Smooth muscle cell (in vitro differentiated cells): ENCODE measurements around the gene TPP2. TPM values are rescaled to one million over a fixed set of nuclear protein-coding genes. Genes with fewer than 3 reads are reported as not detected.

Experiments
- DNase-seq: peaks from one replicate; lab custom pipeline; 2025; ENCODE audit not compliant: unreplicated experiment; lab: John Stamatoyannopoulos, UW
- H2AFZ ChIP-seq: fragments of 200-600 bp; sonication (generic); 2 replicates; pipeline ENCODE4 v1.6.0; 2016; ENCODE audit warnings: antibody characterized with exemption, low read depth, mild to moderate bottlenecking
- H3F3A ChIP-seq: fragments of 200-600 bp; sonication (generic); 2 replicates; pipeline ENCODE4 v1.6.0; 2017; ENCODE audit warnings: antibody characterized with exemption, low read depth
- H3K27ac ChIP-seq: fragments of 200-600 bp; sonication (generic); 2 replicates; pipeline ENCODE4 v1.5.1; 2016; ENCODE audit warnings: low read depth, mild to moderate bottlenecking
- H3K27me3 ChIP-seq: fragments of 200-600 bp; sonication (generic); 2 replicates; pipeline ENCODE4 v1.6.1; 2016; ENCODE audit warnings: low read depth, mild to moderate bottlenecking
- H3K36me3 ChIP-seq: fragments of 200-600 bp; sonication (generic); 2 replicates; pipeline ENCODE4 v1.5.1; 2016; ENCODE audit warnings: low read depth
- H3K4me1 ChIP-seq: fragments of 200-600 bp; sonication (generic); 2 replicates; pipeline ENCODE4 v1.5.1; 2016; ENCODE audit warnings: low read depth
- H3K4me2 ChIP-seq: fragments of 200-600 bp; sonication (generic); 2 replicates; pipeline ENCODE4 v1.6.0; 2016; ENCODE audit warnings: mild to moderate bottlenecking
- H3K4me3 ChIP-seq: fragments of 200-600 bp; sonication (generic); 2 replicates; pipeline ENCODE4 v1.5.1; 2016; ENCODE audit warnings: mild to moderate bottlenecking
- H3K79me2 ChIP-seq: fragments of 200-600 bp; sonication (generic); 2 replicates; pipeline ENCODE4 v1.6.0; 2016; ENCODE audit warnings: low read depth, mild to moderate bottlenecking
- H3K9ac ChIP-seq: fragments of 200-600 bp; sonication (generic); 2 replicates; pipeline ENCODE4 v1.6.0; 2016; ENCODE audit warnings: low read depth
- H3K9me3 ChIP-seq: fragments of 200-600 bp; sonication (generic); replicated peaks from 2 replicates; pipeline ENCODE4 v1.5.1; 2016; ENCODE audit warnings: low read depth
- H4K20me1 ChIP-seq: fragments of 200-600 bp; sonication (generic); 2 replicates; pipeline ENCODE4 v1.6.0; 2016; ENCODE audit warnings: low read depth
- CTCF ChIP-seq: fragments of 200-600 bp; sonication (generic); IDR thresholded peaks from 2 replicates; pipeline ENCODE4 v1.5.1; 2017; ENCODE audit warnings: borderline replicate concordance, mild to moderate bottlenecking, antibody characterized with exemption; ENCODE audit not compliant: insufficient read depth, poor library complexity, severe bottlenecking
- WGBS: methylation state at CpG from one replicate; pipeline ENCODE4 v1.1.7; 2016; ENCODE audit warnings: low lambda C conversion rate; 5-methylcytosine and 5-hydroxymethylcytosine counted together
- polyA plus RNA-seq: library from polyadenylated mRNA; unstranded; fragments of >200 nt; fragmentation: Nextera tagmentation; extraction: Ambion mirVana; gene quantifications from 2 replicates; pipeline ENCODE4 v1.2.1, GENCODE V29; 2016
- total RNA-seq: library from RNA; depleted of rRNA; stranded (reverse); fragments of >200 nt; gene quantifications from 2 replicates; pipeline ENCODE4 v1.2.3, GENCODE V29; 2014

TPP2 gene
- total and polyA plus RNA-seq, 2 experiments from 2014 or later = 13.0 to 38.7 TPM

- TF ChIP-seq CTCF = no peak
- H3K9me3 ChIP-seq = no peaks in the 10 kb centered on the region
- WGBS = 84% methylated on average over 2 of the region's 2 CpGs
These were observed 86.9 kb downstream of the TPP2 start for GRCh38 chr13:102683637-102684036.

GRCh38 chr13:102686024-102686423, 89.2 kb downstream of the TPP2 start:
- Histone ChIP-seq H3K79me2 (no peaks in the 10 kb centered on the region), H3K27ac (no peak overlapping the region), H3K27me3 (no peaks in the 10 kb centered on the region), H3F3A (no peaks in the 10 kb centered on the region), H3K4me3 (no peak overlapping the region), H3K9ac (no peak overlapping the region), H4K20me1 (no peaks in the 10 kb centered on the region), H3K4me1 (peaks cover 19% of the 10 kb centered on the region), H2AFZ (no peak overlapping the region), H3K4me2 (no peak overlapping the region), H3K36me3 (no peaks in the 10 kb centered on the region), H3K9me3 (no peaks in the 10 kb centered on the region)
- WGBS = 94% methylated on average over 3 of the region's 3 CpGs
- no peak for TF ChIP-seq CTCF
- DNase-seq = no peak

More at GRCh38 chr13:102683637-102684036, 86.9 kb downstream of the TPP2 start:
- H3K4me3 ChIP-seq = no peak overlapping the region
- H3K27me3 ChIP-seq = no peaks in the 10 kb centered on the region
- no peak overlapping the region for H3K27ac ChIP-seq
- no peaks in the 10 kb centered on the region for H3K79me2 ChIP-seq
- DNase-seq = no peak
- H3K9ac ChIP-seq = no peak overlapping the region
- no peak overlapping the region for H2AFZ ChIP-seq
- no peak overlapping the region for H3K4me2 ChIP-seq
- peaks cover 3% of the 10 kb centered on the region for H3F3A ChIP-seq
- H3K4me1 ChIP-seq = peaks cover 19% of the 10 kb centered on the region
- peaks cover 2% of the 10 kb centered on the region for H3K36me3 ChIP-seq
- no peaks in the 10 kb centered on the region for H4K20me1 ChIP-seq

GRCh38 chr13:102687520-102687919, 90.7 kb downstream of the TPP2 start:
- no peak overlapping the region for H2AFZ ChIP-seq
- DNase-seq = no peak
- no peaks in the 10 kb centered on the region for H3K79me2 ChIP-seq
- no peak for TF ChIP-seq CTCF
- no peaks in the 10 kb centered on the region for H3K27me3 ChIP-seq
- H3K36me3 ChIP-seq = no peaks in the 10 kb centered on the region
- H4K20me1 ChIP-seq = no peaks in the 10 kb centered on the region
- no peak overlapping the region for H3K4me2 ChIP-seq
- no peaks in the 10 kb centered on the region for H3F3A ChIP-seq
- no peaks in the 10 kb centered on the region for H3K9me3 ChIP-seq
- no peak overlapping the region for H3K4me3 ChIP-seq
- WGBS = 85% methylated on average over 7 of the region's 7 CpGs
- peaks cover 22% of the 10 kb centered on the region for H3K4me1 ChIP-seq
- no peak overlapping the region for H3K27ac ChIP-seq
- H3K9ac ChIP-seq = no peak overlapping the region

- Histone ChIP-seq H4K20me1 (no peaks in the 10 kb centered on the region), H3K9me3 (no peaks in the 10 kb centered on the region), H3K27ac (no peak overlapping the region), H3K36me3 (no peaks in the 10 kb centered on the region), H3K4me3 (no peak overlapping the region), H3K4me2 (no peak overlapping the region), H2AFZ (no peak overlapping the region), H3F3A (no peaks in the 10 kb centered on the region), H3K4me1 (peaks cover 22% of the 10 kb centered on the region), H3K79me2 (no peaks in the 10 kb centered on the region), H3K9ac (no peak overlapping the region), H3K27me3 (no peaks in the 10 kb centered on the region)
- no peak for DNase-seq
- WGBS = 88% methylated on average over 12 of the region's 13 CpGs
- TF ChIP-seq CTCF = no peak
These were observed 91.7 kb downstream of the TPP2 start for GRCh38 chr13:102688306-102688973.
